IMR-90 (cell line): Measurements from ENCODE around the gene CREBBP. TPM values are rescaled to one million over a fixed set of nuclear protein-coding genes. Genes with fewer than 3 reads are reported as not detected.

ENCODE experiments used
- ATAC-seq: fragments of 200-7000 bp; cut with Tn5 transposase; 2 replicates; pipeline ENCODE4 v1.9.1; 2020; ENCODE audit warnings: low read depth, mild to moderate bottlenecking, moderate library complexity
- BruUV-seq: library from RNA; stranded (reverse); fragments of 400-500 nt; replicated peaks from 2 replicates; lab custom pipeline; 2021; lab: Mats Ljungman, UMichigan
- CTCF ChIA-PET: fragments of 300-600 bp; formaldehyde crosslinking; extraction: SDS; loops from one replicate; lab custom pipeline; 2021; ENCODE audit warnings: antibody characterized with exemption; lab: Yijun Ruan, JAX
- POLR2A ChIA-PET: fragments of 300-600 bp; sonication (Branson Sonifier 250); formaldehyde crosslinking; loops from one replicate; lab custom pipeline; 2022; ENCODE audit warnings: antibody characterized with exemption; ENCODE audit not compliant: unreplicated experiment; lab: Charles Lee
- DNase-seq: peaks from one replicate; pipeline ENCODE4 v3.0.0; 2013
- H2AFZ ChIP-seq: replicated peaks from 2 replicates; pipeline ENCODE3; 2013; ENCODE audit warnings: low read length, mild to moderate bottlenecking; ENCODE audit not compliant: poor library complexity
- H2AK5ac ChIP-seq: 2 replicates; pipeline ENCODE4 v1.6.1; 2013; ENCODE audit warnings: low read depth, low read length, inconsistent platforms
- H2AK9ac ChIP-seq: replicated peaks from 2 replicates; pipeline ENCODE3; 2013; ENCODE audit warnings: mild to moderate bottlenecking, low read depth, low read length, moderate library complexity; ENCODE audit not compliant: poor library complexity
- H2BK120ac ChIP-seq: 2 replicates; pipeline ENCODE4 v1.6.1; 2013; ENCODE audit warnings: low read depth, low read length, inconsistent platforms
- H2BK15ac ChIP-seq: 3 replicates; pipeline ENCODE4 v1.6.1; 2013; ENCODE audit warnings: low read depth, low read length, inconsistent platforms
- H2BK20ac ChIP-seq: 2 replicates; pipeline ENCODE4 v1.6.1; 2013; ENCODE audit warnings: low read depth, mild to moderate bottlenecking, inconsistent platforms, low read length, moderate library complexity
- H2BK5ac ChIP-seq: 2 replicates; pipeline ENCODE4 v1.6.1; 2013; ENCODE audit warnings: mild to moderate bottlenecking, low read depth, low read length, inconsistent platforms; ENCODE audit not compliant: poor library complexity, severe bottlenecking
- H3K14ac ChIP-seq: replicated peaks from 2 replicates; pipeline ENCODE4 v1.6.1; 2013; ENCODE audit warnings: low read depth, low read length, inconsistent platforms
- H3K18ac ChIP-seq: 2 replicates; pipeline ENCODE4 v1.6.1; 2013; ENCODE audit warnings: low read depth, low read length, control low read depth
- H3K23ac ChIP-seq: 2 replicates; pipeline ENCODE4 v1.6.1; 2013; ENCODE audit warnings: low read depth, low read length, inconsistent platforms
- H3K27ac ChIP-seq: 2 replicates; pipeline ENCODE4 v1.5.1; 2013; ENCODE audit warnings: mild to moderate bottlenecking, control low read depth, low read length; ENCODE audit not compliant: insufficient read depth
- H3K27me3 ChIP-seq: 2 replicates; pipeline ENCODE4 v1.6.1; 2013; ENCODE audit warnings: low read length; ENCODE audit not compliant: control insufficient read depth, insufficient read depth
- H3K36me3 ChIP-seq: 2 replicates; pipeline ENCODE4 v1.6.1; 2013; ENCODE audit warnings: low read length, mixed read lengths; ENCODE audit not compliant: control insufficient read depth, insufficient read depth
- H3K4ac ChIP-seq: 2 replicates; pipeline ENCODE4 v1.6.1; 2013; ENCODE audit warnings: low read depth, low read length, inconsistent platforms
- H3K4me1 ChIP-seq: 2 replicates; pipeline ENCODE4 v1.6.1; 2013; ENCODE audit warnings: low read length, mixed read lengths; ENCODE audit not compliant: control insufficient read depth, insufficient read depth
- H3K4me2 ChIP-seq: 2 replicates; pipeline ENCODE4 v1.6.1; 2013; ENCODE audit warnings: low read depth, mild to moderate bottlenecking, control low read depth, low read length, moderate library complexity
- H3K4me3 ChIP-seq: 2 replicates; pipeline ENCODE4 v1.5.1; 2013; ENCODE audit warnings: low read depth, mild to moderate bottlenecking, control low read depth, low read length, moderate library complexity; ENCODE audit not compliant: insufficient read depth
- H3K56ac ChIP-seq: 2 replicates; pipeline ENCODE4 v1.6.1; 2013; ENCODE audit warnings: low read length, inconsistent platforms; ENCODE audit not compliant: insufficient read depth; ENCODE audit errors: extremely low read depth
- H3K79me1 ChIP-seq, 2 experiments: 2 replicates each; pipeline ENCODE4 v1.6.1; 2013; ENCODE audit warnings: low read length in 2 of 2, inconsistent platforms in 1 of 2, low read depth in 1 of 2
- H3K9ac ChIP-seq: 2 replicates; pipeline ENCODE4 v1.6.1; 2013; ENCODE audit warnings: low read depth, low read length, control low read depth
- H3K9me1 ChIP-seq: 2 replicates; pipeline ENCODE4 v1.6.1; 2013; ENCODE audit warnings: low read length, inconsistent platforms; ENCODE audit not compliant: insufficient read depth
- H3K9me3 ChIP-seq: 2 replicates; pipeline ENCODE4 v1.6.1; 2013; ENCODE audit warnings: low read length; ENCODE audit not compliant: control insufficient read depth, insufficient read depth
- H4K20me1 ChIP-seq: 2 replicates; pipeline ENCODE4 v1.6.1; 2013; ENCODE audit warnings: low read length, inconsistent platforms; ENCODE audit not compliant: insufficient read depth
- H4K5ac ChIP-seq: 2 replicates; pipeline ENCODE4 v1.6.1; 2013; ENCODE audit warnings: mild to moderate bottlenecking, low read depth, low read length, control low read depth
- H4K8ac ChIP-seq, 2 experiments: 2 replicates each; pipeline ENCODE4 v1.6.1; 2013; ENCODE audit warnings: low read depth in 2 of 2, low read length in 2 of 2, control low read depth in 1 of 2, inconsistent platforms in 1 of 2
- H4K91ac ChIP-seq: 2 replicates; pipeline ENCODE4 v1.6.1; 2013; ENCODE audit warnings: low read depth, low read length, inconsistent platforms; ENCODE audit not compliant: insufficient read depth
- CEBPB ChIP-seq: IDR thresholded peaks from 2 replicates; pipeline ENCODE4 v1.6.1; 2012; ENCODE audit warnings: low read depth, low read length, improper control_type of control experiment
- FOS ChIP-seq: fragments of 150-350 bp; IDR thresholded peaks from 2 replicates; pipeline ENCODE4 v1.6.1; 2016; ENCODE audit warnings: low read depth, low read length
- MXI1 ChIP-seq: IDR thresholded peaks from 2 replicates; pipeline ENCODE4 v1.6.1; 2012; ENCODE audit warnings: low read depth, mild to moderate bottlenecking, low read length, moderate library complexity, borderline replicate concordance
- RCOR1 ChIP-seq: IDR thresholded peaks from 2 replicates; pipeline ENCODE4 v1.6.1; 2012; ENCODE audit warnings: mild to moderate bottlenecking, low read length, improper control_type of control experiment; ENCODE audit not compliant: insufficient replicate concordance
- RFX5 ChIP-seq: IDR thresholded peaks from 2 replicates; pipeline ENCODE4 v1.8.0; 2012; ENCODE audit warnings: low read depth, mild to moderate bottlenecking, low read length, moderate library complexity
- WGBS, 2 experiments: methylation state at CpG; one replicate each; pipeline versions ENCODE4 v1.1.5 to v1.1.7; 2013; ENCODE audit warnings: missing lambda C conversion rate in 2 of 2; ENCODE audit not compliant: insufficient read length in 1 of 2; ENCODE audit errors: extremely low coverage in 2 of 2; 5-methylcytosine and 5-hydroxymethylcytosine counted together
- dilution Hi-C: fragments of 300-500 bp; cut with HindIII; formaldehyde crosslinking; loops from one replicate; pipeline ENCODE4 v1.14.3; 2018; ENCODE audit warnings: low sequenced_read_pairs; ENCODE audit not compliant: unreplicated experiment
- in situ Hi-C: fragments of 300-500 bp; cut with MboI; formaldehyde crosslinking; loops from 3 replicates; pipeline ENCODE4 v1.14.3; 2019; ENCODE audit warnings: low sequenced_read_pairs, inconsistent platforms, mixed read lengths
- intact Hi-C: fragments of 100-400 bp; cut with micrococcal nuclease; formaldehyde crosslinking; loops from 2 replicates; pipeline ENCODE4 v1.10.0; 2022
- polyA plus RNA-seq, 3 experiments: library from polyadenylated mRNA; depleted of rRNA; stranded (reverse); fragments of >200 nt; gene quantifications; 2 replicates each; pipeline ENCODE4 v1.2.3, GENCODE V29; 2012; ENCODE audit warnings: low replicate concordance in 1 of 3
- total RNA-seq: library from RNA; depleted of rRNA; stranded (reverse); fragments of >200 nt; gene quantifications from 2 replicates; pipeline ENCODE4 v1.2.3, GENCODE V29; 2012

Gene CREBBP
- total and polyA plus RNA-seq, 2 of the 4 experiments (the other 2 are of a cell fraction): 7.3 to 12.5 TPM

DNA sequence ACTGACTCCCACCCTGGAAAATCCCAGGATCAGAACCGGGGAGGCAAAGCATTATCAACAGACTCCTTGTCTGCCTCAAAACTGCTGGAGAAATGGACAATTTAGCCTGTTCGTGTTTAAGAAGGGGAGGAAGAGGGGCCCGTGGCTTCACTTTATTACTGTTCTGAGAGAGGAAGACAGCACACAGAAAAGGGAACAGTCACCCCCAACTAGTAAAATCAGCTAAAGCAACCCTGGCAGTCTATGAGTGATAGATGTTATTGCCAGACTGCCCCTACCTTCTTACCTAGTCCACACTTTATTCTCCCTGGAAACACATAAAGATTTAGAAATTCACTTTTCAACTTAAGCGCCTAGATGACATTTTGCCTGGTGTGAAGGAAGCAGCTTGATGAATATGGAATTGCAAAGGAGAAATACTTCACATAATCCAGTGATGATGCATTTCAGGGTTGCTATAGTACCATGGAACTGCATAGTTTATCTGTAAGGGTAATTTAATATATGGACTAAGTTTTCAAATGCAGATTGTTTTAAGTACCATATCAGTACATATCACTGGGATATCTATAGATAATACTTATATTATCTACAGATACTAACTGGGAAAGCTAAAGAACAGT is 126.3 kb downstream of the CREBBP start:
- in situ Hi-C loops (no loop called here), intact Hi-C loops (no loop called here), dilution Hi-C loops (no loop called here)
- Histone ChIP-seq H3K79me1 (peaks cover 33 to 75% of the 10 kb centered on the region in 2 experiments), H4K5ac (peak overlapping the region; percentile 32; the same call in 1 of the 2 replicates), H3K9me3 (no peaks in the 10 kb centered on the region), H3K56ac (no peak overlapping the region), H2BK5ac (peak overlapping the region; percentile 36), H3K4me3 (no peak overlapping the region), H3K9ac (0 out of 2 replicates have a peak overlapping the region, but pooled peaks have one; percentile 27), H4K20me1 (peaks cover 14% of the 10 kb centered on the region; the same call in 1 of the 2 replicates), H2AFZ (no peak overlapping the region), H3K14ac (peak overlapping the region; percentile 41; the same call in 1 of the 2 replicates), H3K23ac (peak overlapping the region; percentile 10; the same call in 1 of the 2 replicates), H2BK20ac (peak overlapping the region; percentile 18; the same call in 1 of the 2 replicates), H3K4me1 (peaks cover 7% of the 10 kb centered on the region), H3K27ac (peak overlapping the region; percentile 13; the same call in 1 of the 2 replicates), H3K18ac (peak overlapping the region; percentile 67; the same call in 1 of the 2 replicates), H2AK9ac (peak overlapping the region; percentile 3), H2BK15ac (no peak overlapping the region), H3K27me3 (no peaks in the 10 kb centered on the region), H3K36me3 (peaks cover 50% of the 10 kb centered on the region), H3K4me2 (peak overlapping the region; percentile 74; the same call in 1 of the 2 replicates), H4K8ac (peak overlapping the region in 1 of 2 experiments; percentile 31; a peak in 1 of 4 replicates), H3K4ac (peak overlapping the region; percentile 53; the same call in 1 of the 2 replicates), H3K9me1 (peaks cover 23% of the 10 kb centered on the region), H4K91ac (no peak overlapping the region; the same call in 1 of the 2 replicates), H2BK120ac (peak overlapping the region; percentile 20; the same call in 1 of the 2 replicates), H2AK5ac (peak overlapping the region; percentile 73; the same call in 1 of the 2 replicates)
- ATAC-seq (peak; percentile 93), DNase-seq (peak; percentile 62)
- TF ChIP-seq CEBPB (peak; percentile 36; the same call in 1 of the 2 replicates), MXI1 (no peak), RFX5 (no peak), RCOR1 (no peak), FOS (no peak)
- TSS peak; percentile 4 for BruUV-seq
- WGBS, 2 experiments: no CpG with 5 or more reads among the region's 4 CpGs
- CTCF ChIA-PET: no interaction called here
- POLR2A ChIA-PET: no interaction called here
